Measurements from ENCODE around the gene TIMP2.

The TIMP2 gene

DNA sequence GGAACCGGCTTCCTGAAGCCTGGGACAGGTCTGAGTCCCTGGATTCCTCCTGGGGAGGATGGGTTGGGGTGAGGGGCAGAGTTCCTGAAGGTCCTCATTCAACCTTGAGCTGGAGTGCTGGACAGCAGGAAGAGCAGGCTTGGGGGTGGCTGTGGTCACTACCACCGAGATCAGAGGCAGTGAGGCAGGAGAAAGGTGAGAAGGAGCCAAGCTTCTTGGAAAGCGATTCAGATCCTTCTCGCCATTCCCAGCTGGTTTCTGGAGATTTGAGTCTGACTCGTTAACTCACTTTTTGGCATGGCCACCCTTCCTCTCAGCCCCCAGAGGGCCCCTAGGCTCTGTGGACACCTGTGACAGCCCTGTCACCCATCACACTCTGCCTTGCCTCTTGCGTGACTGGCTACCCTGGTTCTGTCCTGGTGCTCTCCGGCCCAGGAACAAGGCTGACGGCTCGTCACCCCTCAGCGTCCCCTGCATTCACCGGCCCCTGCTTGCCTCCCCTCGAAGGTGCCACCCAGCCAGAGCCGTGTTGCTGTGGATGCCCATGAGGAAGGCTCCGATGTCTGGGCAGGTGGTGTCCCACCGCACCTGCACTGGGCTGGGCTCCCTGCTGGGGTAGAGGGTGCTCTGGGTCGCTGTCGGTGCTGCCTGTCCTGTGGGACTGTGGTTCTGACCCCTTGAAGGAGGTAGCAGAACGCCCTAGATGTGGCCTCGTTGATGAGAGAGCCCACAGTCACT, 9.7 kb upstream of the TIMP2 start:
- in situ Hi-C loops (cut with MboI; ENCODE audit: low pct_unique_long_range_greater_than_20kb, low sequenced_read_pairs, unreplicated experiment) = no loop called here
- TF ChIP-seq, protein P1, sequence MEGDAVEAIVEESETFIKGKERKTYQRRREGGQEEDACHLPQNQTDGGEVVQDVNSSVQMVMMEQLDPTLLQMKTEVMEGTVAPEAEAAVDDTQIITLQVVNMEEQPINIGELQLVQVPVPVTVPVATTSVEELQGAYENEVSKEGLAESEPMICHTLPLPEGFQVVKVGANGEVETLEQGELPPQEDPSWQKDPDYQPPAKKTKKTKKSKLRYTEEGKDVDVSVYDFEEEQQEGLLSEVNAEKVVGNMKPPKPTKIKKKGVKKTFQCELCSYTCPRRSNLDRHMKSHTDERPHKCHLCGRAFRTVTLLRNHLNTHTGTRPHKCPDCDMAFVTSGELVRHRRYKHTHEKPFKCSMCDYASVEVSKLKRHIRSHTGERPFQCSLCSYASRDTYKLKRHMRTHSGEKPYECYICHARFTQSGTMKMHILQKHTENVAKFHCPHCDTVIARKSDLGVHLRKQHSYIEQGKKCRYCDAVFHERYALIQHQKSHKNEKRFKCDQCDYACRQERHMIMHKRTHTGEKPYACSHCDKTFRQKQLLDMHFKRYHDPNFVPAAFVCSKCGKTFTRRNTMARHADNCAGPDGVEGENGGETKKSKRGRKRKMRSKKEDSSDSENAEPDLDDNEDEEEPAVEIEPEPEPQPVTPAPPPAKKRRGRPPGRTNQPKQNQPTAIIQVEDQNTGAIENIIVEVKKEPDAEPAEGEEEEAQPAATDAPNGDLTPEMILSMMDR (IDR thresholded peaks at IDR 0.05; ENCODE audit: extremely low read depth, insufficient read depth, missing control alignments) = no peak
- no peak for DNase-seq (ENCODE audit: low spot score)

DNA sequence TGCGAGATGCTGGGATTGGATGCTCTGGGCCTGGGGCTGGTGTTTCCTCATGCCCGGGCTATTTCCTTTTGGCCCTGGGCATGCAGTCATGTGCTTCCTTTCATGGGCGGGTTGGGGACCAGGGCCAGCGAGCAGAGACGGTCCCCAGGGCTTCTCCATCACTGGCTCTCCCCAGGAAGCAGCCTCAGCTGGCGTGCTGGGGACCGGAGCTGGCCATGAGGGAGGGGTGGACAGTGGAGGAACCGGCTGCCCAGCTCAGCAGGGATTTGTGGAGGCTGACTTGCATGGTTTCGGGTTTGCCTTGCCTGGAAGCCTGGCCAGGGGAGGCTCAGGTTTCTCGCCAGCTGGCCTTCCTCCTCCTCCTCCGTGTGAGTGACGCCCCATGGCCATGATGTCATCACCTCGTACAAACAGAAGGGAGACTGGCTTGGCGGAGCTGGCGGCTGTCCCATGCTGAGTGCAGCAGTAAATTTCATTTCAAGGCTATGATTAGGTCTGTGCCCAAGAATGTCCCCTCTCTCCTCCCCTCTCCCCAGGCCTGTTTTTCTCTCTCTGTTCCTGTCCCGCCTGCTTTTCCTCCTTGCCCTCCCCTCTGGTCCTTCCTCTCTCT, 8.9 kb upstream of the TIMP2 start:
- TF ChIP-seq, protein P1 (IDR thresholded peaks at IDR 0.05; ENCODE audit: extremely low read depth, insufficient read depth, missing control alignments) = no peak
- in situ Hi-C loops (cut with MboI; ENCODE audit: low pct_unique_long_range_greater_than_20kb, low sequenced_read_pairs, unreplicated experiment) = no loop called here
- no peak for DNase-seq (ENCODE audit: low spot score)

DNA sequence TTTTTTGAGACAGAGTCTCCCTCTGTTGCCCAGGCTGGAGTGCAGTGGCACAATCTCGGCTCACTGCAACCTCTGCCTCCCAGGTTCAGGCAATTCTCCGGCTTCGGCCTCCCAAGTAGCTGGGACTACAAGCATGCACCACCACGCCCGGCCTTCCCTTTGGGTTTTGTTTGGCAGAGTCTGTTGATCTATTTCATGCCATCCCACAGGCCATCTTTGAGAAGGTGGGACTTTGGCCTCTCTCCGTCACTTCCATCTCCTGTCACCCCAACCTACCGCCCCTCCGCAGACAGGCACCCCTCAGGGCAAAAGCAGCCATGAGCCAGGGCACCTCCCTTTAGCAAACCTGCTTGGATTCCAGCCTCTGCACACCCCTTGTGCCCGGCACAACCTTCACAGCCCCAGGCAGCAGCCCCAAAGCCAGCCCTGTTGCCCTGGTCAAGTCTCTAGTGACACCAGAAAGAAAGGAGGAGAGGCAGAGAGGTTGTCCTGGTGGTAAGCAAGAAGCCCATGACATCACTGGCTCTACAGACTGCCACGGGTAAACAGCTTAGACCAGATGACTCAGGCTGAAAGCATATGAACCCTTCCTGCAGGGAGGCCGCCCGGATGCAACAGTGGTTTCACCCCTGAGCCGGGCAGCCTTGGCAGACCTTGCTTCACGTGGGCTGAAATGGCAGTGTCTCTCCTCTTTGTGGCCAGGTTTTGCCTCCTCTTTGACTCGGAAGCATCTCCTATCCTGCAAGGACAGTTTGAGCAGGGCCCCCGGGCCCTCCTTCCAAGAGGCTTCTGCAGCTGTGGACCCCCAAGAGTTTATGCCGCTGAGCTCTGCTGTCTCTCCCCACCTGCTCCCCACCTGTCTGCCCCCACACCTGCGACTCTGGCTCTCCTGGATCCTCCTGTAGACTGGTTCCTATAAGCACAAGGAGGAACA, 8.1 kb upstream of the TIMP2 start:
- in situ Hi-C loops (cut with MboI; ENCODE audit: low pct_unique_long_range_greater_than_20kb, low sequenced_read_pairs, unreplicated experiment) = no loop called here
- DNase-seq (ENCODE audit: low spot score) = peak; percentile 73
- TF ChIP-seq, protein P1 (IDR thresholded peaks at IDR 0.05; ENCODE audit: extremely low read depth, insufficient read depth, missing control alignments) = no peak

DNA sequence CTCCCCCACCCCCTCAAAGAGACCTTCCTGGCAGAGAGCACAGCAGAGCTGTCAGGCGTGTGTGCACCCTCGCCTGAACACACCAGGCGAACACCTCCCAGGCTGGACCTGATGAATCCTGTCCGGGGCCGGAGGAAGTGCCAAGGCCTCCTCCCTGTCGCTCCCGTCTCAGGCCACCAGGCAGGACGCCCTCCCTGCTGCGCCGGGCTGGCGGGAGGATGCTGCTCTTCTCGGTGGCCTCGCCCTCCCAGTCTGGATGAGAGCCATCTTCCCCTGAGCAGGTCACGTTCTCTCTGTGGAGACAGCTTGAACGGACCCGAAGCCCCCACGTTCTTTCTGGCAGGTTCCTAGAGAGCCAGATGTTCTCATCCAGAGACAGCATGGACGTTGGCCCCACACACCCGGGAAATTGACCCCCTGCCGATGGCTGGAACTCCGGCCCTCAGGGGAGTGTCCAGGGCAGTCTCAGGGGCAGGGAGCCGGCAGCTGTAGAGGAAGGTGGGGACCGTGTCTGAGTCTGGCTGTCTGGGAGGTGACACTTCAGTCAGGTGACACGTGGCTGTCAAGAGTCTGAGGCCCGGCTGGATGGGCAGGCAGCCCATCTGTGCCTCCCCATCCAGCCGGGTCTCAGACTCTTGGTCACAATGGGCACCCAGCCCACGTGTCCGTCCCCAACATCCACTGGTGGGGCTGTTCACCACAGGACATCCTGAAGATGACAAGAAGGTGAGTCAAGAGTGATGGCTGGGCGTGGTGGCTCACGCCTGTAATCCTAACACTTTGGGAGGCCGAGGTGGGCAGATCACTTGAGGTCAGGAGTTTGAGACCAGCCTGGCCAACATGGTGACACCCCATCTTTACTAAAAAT, 5.0 kb upstream of the TIMP2 start:
- no peak for DNase-seq (ENCODE audit: low spot score)
- in situ Hi-C loops (cut with MboI; ENCODE audit: low pct_unique_long_range_greater_than_20kb, low sequenced_read_pairs, unreplicated experiment) = no loop called here
- TF ChIP-seq, protein P1 (IDR thresholded peaks at IDR 0.05; ENCODE audit: extremely low read depth, insufficient read depth, missing control alignments) = no peak

DNA sequence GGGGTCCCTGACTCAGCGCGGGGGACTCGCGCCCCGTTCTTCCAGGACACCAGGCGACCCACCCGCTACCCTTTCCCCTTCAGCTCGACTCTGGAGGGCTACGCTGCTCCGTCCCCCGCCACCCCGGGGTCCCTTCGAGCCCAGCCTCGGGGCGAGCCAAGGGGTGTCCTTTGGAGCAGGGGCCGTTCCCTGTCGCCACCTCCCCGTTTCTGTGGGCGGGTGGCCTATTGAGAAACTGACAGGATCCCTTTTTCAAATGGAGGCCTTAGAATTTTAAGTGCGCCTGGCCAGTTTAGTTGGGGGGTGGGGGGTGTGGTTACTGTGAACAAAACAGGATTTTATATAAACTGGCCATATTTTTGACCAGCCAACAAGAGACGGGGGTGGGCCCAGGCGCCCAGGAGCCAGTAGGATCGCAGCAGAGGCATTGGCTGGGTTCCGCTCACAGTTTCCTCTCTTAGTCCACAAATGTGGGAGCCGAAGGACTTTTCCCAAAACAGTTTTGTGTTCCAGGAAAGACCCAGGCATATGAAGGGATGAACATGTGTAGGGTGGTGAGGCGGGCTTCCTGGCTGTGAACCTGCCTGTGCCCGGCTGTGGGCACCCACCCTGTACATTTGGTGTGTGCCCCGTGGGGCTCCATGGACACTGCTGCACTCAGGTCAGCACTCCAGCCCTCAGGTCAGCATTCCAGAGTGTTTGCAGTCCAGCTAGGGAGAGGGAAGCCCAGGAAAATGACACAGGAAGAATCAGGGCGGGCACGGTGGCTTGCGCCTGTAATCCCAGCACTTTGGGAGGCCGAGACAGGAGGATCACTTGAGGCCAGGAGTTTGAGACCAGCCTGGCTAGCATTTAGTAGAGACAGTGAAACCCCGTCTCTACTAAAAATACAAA, 722 bp upstream of the TIMP2 start:
- no peak for DNase-seq (ENCODE audit: low spot score)
- TF ChIP-seq, protein P1 (IDR thresholded peaks at IDR 0.05; ENCODE audit: extremely low read depth, insufficient read depth, missing control alignments) = no peak
- in situ Hi-C loops (cut with MboI; ENCODE audit: low pct_unique_long_range_greater_than_20kb, low sequenced_read_pairs, unreplicated experiment) = no loop called here

Measured in GM13977 (cell line).